Activated CD8-positive, alpha-beta T cell treated with anti-CD3 and anti-CD28 coated beads for 36 hours (primary cell): ENCODE data around the gene LCP1. TPM values are rescaled to one million over a fixed set of nuclear protein-coding genes. Genes with fewer than 3 reads are reported as not detected.

Experiments used
- ATAC-seq: fragments of 200-7000 bp; cut with Tn5 transposase; one replicate; pipeline ENCODE4 v1.10.0; 2021; ENCODE audit warnings: mild to moderate bottlenecking, moderate library complexity
- CTCF ChIA-PET: fragments of 350-600 bp; sonication (Branson Sonifier 250); formaldehyde crosslinking; loops from one replicate; lab custom pipeline; 2021; ENCODE audit warnings: antibody characterized with exemption; lab: Charles Lee
- POLR2A ChIA-PET: fragments of 350-600 bp; sonication (Branson Sonifier 250); formaldehyde crosslinking; loops from one replicate; lab custom pipeline; 2021; ENCODE audit warnings: antibody characterized with exemption; lab: Charles Lee
- DNase-seq: peaks from one replicate; pipeline ENCODE4 v3.0.0-alpha.2; 2020
- H3K27ac Mint-ChIP-seq: one replicate; pipeline ENCODE4 v1.8.0; 2021; ENCODE audit warnings: mild to moderate bottlenecking, mixed read lengths
- H3K27me3 Mint-ChIP-seq: one replicate; pipeline ENCODE4 v1.8.0; 2021; ENCODE audit warnings: mixed read lengths
- H3K36me3 Mint-ChIP-seq: one replicate; pipeline ENCODE4 v1.8.0; 2021; ENCODE audit warnings: low read depth, mixed read lengths
- H3K4me1 Mint-ChIP-seq: one replicate; pipeline ENCODE4 v1.8.0; 2021; ENCODE audit warnings: low read depth, mixed read lengths
- H3K4me3 Mint-ChIP-seq: one replicate; pipeline ENCODE4 v1.8.0; 2021; ENCODE audit warnings: mild to moderate bottlenecking, moderate library complexity, mixed read lengths
- H3K9me3 Mint-ChIP-seq: one replicate; pipeline ENCODE4 v1.8.0; 2021; ENCODE audit warnings: mixed read lengths
- intact Hi-C: fragments of 100-400 bp; cut with micrococcal nuclease; formaldehyde crosslinking; loops from one replicate; pipeline ENCODE4 v1.10.0; 2022
- total RNA-seq, 2 experiments: library from RNA; stranded (reverse); gene quantifications; one replicate each; pipeline ENCODE4 v1.2.3, GENCODE V29; 2021
- TF ChIP-seq, protein P1 (sequence below): fragments of 200-600 bp; IDR thresholded peaks from one replicate; pipeline ENCODE4 v1.8.0; 2022; ENCODE audit warnings: antibody characterized with exemption, mild to moderate bottlenecking

The LCP1 gene
- total RNA-seq, 2 experiments from 2014 or later: 1,014 to 1,019 TPM

DNA sequence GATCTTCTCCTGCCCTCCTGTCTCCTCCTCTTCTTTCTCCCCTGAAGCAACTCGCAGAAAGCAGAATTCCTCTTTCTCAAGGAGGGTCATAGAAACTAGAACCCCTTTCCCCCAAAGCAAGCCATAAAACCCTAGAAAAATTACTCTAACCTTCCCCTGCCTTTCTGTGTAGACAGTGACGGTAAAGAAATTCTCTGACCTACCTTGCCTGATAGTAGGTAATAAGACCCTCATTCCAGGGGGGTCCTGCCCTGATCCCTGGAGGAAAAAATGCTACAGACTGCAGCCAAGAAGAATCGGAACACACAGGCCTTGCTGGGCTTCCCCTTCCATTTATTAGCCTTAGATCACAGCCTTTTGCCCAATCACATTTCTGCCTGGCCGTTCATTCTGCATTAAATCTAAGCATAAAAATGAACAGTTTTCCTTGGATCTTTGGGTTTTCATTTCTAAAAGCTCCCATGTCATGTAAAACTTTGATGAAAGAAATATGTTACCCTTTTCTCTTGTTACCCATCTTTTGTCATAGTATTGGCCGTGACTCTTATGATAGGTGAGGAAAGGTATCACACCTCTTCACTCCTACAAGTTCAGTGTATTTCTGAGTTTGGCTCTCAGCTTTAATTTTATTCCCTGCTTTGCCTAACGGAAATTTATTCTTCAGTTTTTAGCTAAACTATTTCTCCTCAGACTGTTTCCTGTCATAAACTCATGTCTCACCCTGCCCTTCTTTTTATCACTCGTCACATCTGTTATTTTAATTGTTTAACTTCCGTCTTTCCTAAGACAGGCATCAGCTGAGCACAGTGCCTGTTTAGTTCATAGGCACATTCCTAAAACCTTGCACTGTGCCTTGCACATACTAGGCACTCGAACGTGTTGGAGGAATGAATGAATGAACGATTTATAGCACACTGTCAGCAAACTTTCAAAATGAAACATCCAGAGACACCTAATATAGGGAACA lies 56.7 kb downstream of the LCP1 start:
- peak; percentile 2 for ATAC-seq
- no peak overlapping the region for H3K4me3 Mint-ChIP-seq
- no peaks in the 10 kb centered on the region for H3K9me3 Mint-ChIP-seq
- H3K27me3 Mint-ChIP-seq: no peaks in the 10 kb centered on the region
- CTCF ChIA-PET: interaction anchor here (0.7 to 2.6 kb wide), 12 partner anchors 8 to 168 kb away, joined by 3 to 47 read pairs (median 6); no protein-coding TSS in a partner anchor
- H3K4me1 Mint-ChIP-seq: peaks cover 35% of the 10 kb centered on the region
- POLR2A ChIA-PET: interaction anchor here (0.7 to 3.5 kb wide), 10 partner anchors 9 to 114 kb away, joined by 3 to 13 read pairs (median 3); no protein-coding TSS in a partner anchor
- H3K27ac Mint-ChIP-seq: peak overlapping the region; percentile 64
- TF ChIP-seq, protein P1, sequence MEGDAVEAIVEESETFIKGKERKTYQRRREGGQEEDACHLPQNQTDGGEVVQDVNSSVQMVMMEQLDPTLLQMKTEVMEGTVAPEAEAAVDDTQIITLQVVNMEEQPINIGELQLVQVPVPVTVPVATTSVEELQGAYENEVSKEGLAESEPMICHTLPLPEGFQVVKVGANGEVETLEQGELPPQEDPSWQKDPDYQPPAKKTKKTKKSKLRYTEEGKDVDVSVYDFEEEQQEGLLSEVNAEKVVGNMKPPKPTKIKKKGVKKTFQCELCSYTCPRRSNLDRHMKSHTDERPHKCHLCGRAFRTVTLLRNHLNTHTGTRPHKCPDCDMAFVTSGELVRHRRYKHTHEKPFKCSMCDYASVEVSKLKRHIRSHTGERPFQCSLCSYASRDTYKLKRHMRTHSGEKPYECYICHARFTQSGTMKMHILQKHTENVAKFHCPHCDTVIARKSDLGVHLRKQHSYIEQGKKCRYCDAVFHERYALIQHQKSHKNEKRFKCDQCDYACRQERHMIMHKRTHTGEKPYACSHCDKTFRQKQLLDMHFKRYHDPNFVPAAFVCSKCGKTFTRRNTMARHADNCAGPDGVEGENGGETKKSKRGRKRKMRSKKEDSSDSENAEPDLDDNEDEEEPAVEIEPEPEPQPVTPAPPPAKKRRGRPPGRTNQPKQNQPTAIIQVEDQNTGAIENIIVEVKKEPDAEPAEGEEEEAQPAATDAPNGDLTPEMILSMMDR: no peak
- DNase-seq: no peak
- intact Hi-C loops: loop anchor here (10.0 kb wide), 1 partner anchor 70 kb away; the partner anchor contains the start of gene ZC3H13
- H3K36me3 Mint-ChIP-seq: peaks cover 28% of the 10 kb centered on the region

DNA sequence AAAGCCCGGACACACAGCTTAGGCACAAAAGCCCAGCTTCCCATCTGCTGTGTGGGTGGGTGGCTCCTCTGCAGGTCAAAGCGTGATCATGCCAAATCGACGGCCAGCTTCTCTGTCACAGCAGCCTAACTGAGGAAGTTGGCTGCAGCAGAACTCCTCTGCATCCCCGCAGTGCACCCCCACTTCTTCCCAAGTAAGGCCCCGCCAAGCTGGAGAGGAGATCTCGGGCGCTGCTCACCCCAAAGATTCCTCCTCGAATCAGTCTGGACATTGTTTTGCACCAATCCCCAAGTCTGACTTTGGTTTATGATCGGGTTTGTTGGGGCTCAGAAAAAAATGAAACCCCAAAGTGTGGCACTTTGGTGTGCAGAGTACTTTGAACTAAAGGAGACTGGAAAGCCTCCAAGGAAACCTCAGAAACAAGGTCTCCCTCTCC lies 57.4 kb downstream of the LCP1 start:
- CTCF ChIA-PET: interaction anchor here (1.8 kb wide), 1 partner anchor 67 kb away, joined by 7 read pairs; no protein-coding TSS in a partner anchor
- H3K27ac Mint-ChIP-seq: peak overlapping the region; percentile 64
- peaks cover 35% of the 10 kb centered on the region for H3K4me1 Mint-ChIP-seq
- DNase-seq (peak; percentile 41), ATAC-seq (peak; percentile 11)
- POLR2A ChIA-PET: interaction anchor here (0.9 to 3.5 kb wide), 6 partner anchors 9 to 113 kb away, joined by 3 to 13 read pairs (median 4); no protein-coding TSS in a partner anchor
- no peaks in the 10 kb centered on the region for H3K9me3 Mint-ChIP-seq
- TF ChIP-seq, protein P1: no peak
- intact Hi-C loops: loop anchor here (10.0 kb wide), 1 partner anchor 70 kb away; the partner anchor contains the start of gene ZC3H13
- peaks cover 22% of the 10 kb centered on the region for H3K36me3 Mint-ChIP-seq
- no peak overlapping the region for H3K4me3 Mint-ChIP-seq
- no peaks in the 10 kb centered on the region for H3K27me3 Mint-ChIP-seq

GRCh38 chr13:46122304-46122703 lies 59.7 kb downstream of the LCP1 start:
- no peaks in the 10 kb centered on the region for H3K9me3 Mint-ChIP-seq
- POLR2A ChIA-PET: interaction anchor here (1.0 to 1.1 kb wide), 2 partner anchors 10 to 28 kb away, joined by 3 read pairs; no protein-coding TSS in a partner anchor

DNA sequence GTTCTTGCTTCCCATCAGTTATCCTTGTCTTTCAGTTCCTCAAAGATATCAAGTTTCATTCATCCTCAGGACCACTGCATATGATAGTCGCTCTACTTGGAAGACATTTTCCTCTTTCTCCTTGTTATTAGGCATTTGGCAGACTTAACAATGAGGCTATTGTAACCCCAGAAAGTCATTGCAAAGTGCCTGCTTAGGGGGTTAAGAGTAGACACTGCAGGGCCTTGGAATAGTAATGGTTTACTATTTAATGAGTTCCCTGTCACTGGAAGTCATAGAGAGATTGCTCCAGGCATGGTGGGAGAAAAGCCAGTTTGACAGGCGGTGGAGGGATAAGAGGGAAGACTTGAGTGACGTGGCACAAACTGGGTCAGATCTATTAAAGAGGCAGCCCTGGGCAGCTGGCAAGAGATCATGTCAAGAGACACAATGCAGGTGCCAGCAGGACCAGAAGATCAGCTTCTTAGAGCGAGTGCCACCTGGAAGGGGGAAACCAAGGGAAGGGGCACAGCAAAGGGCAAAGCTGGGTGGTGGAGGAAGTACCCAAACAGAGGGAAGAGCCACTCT lies 60.3 kb downstream of the LCP1 start:
- H3K9me3 Mint-ChIP-seq: no peaks in the 10 kb centered on the region
- ATAC-seq (no peak), DNase-seq (no peak)
- H3K27me3 Mint-ChIP-seq: no peaks in the 10 kb centered on the region
- CTCF ChIA-PET: interaction anchor here (0.7 kb wide), 1 partner anchor 45 kb away, joined by 3 read pairs; no protein-coding TSS in a partner anchor
- no peak overlapping the region for H3K4me3 Mint-ChIP-seq
- POLR2A ChIA-PET: interaction anchor here (1.0 to 1.1 kb wide), 3 partner anchors 11 to 27 kb away, joined by 3 read pairs; no protein-coding TSS in a partner anchor
- H3K27ac Mint-ChIP-seq: no peak overlapping the region
- TF ChIP-seq, protein P1: no peak
- H3K4me1 Mint-ChIP-seq: peaks cover 28% of the 10 kb centered on the region
- intact Hi-C loops: loop anchor here (10.0 kb wide), 1 partner anchor 67 kb away; the partner anchor contains the start of gene ZC3H13
- H3K36me3 Mint-ChIP-seq: peaks cover 7% of the 10 kb centered on the region

More at GRCh38 chr13:46122304-46122703, 59.7 kb downstream of the LCP1 start:
- Mint-ChIP-seq H3K36me3 (peaks cover 13% of the 10 kb centered on the region), H3K27ac (no peak overlapping the region), H3K4me1 (peaks cover 32% of the 10 kb centered on the region), H3K4me3 (no peak overlapping the region), H3K27me3 (no peaks in the 10 kb centered on the region)
- DNase-seq: no peak
- CTCF ChIA-PET: no interaction called here
- TF ChIP-seq, protein P1: no peak
- ATAC-seq: no peak
- intact Hi-C loops: loop anchor here (10.0 kb wide), 1 partner anchor 68 kb away; the partner anchor contains the start of gene ZC3H13
